ENCODE data around the gene DYDC2.
"Not testable (repeated sequence)": the region's sequence is repeated elsewhere in the genome, so short reads cannot be mapped to it uniquely, and the experiment has no call there.

The DYDC2 gene

GRCh38 chr10:80414142-80414895, 57.7 kb downstream of the DYDC2 start:
- DNase-seq, result no peak

- DNase-seq, result no peak
Measured at GRCh38 chr10:80415734-80416478, 59.3 kb downstream of the DYDC2 start.

GRCh38 chr10:80416479-80417098, 60.0 kb downstream of the DYDC2 start:
- no peak for DNase-seq

DNA sequence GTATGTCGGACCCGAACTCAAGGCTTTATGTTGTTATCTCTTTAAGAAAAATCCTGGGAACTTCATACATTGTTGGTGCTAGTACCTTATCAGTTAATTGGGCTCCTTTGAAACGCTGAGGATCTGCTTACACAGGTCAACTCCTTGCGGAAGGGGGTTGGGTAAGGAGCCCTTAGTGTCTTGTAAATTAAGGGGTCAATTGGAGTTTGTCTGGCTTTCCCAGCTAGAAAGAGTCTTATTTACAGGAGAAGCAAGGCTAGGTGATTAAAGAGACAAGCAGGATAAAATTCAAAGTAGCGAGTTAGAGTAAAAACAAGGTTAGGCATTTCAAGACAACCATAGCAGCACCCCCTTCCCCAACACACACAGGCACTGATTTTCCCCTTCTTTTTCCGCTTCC, 60.7 kb downstream of the DYDC2 start:
- DNase-seq, result not testable (repeated sequence)
